Activated CD8-positive, alpha-beta T cell treated with anti-CD3 and anti-CD28 coated beads for 36 hours (primary cell): ENCODE data around the gene CPB2. TPM values are rescaled to one million over a fixed set of nuclear protein-coding genes. Genes with fewer than 3 reads are reported as not detected.
A peak's percentile ranks its signal among the peaks of the same experiment; 100 is the strongest.

Source experiments
- ATAC-seq: fragments of 200-7000 bp; cut with Tn5 transposase; one replicate; pipeline ENCODE4 v1.10.0; 2021; ENCODE audit warnings: mild to moderate bottlenecking, moderate library complexity
- CTCF ChIA-PET: fragments of 350-600 bp; sonication (Branson Sonifier 250); formaldehyde crosslinking; loops from one replicate; lab custom pipeline; 2021; ENCODE audit warnings: antibody characterized with exemption; lab: Charles Lee
- POLR2A ChIA-PET: fragments of 350-600 bp; sonication (Branson Sonifier 250); formaldehyde crosslinking; loops from one replicate; lab custom pipeline; 2021; ENCODE audit warnings: antibody characterized with exemption; lab: Charles Lee
- DNase-seq: peaks from one replicate; pipeline ENCODE4 v3.0.0-alpha.2; 2020
- H3K27ac Mint-ChIP-seq: one replicate; pipeline ENCODE4 v1.8.0; 2021; ENCODE audit warnings: mild to moderate bottlenecking, mixed read lengths
- H3K27me3 Mint-ChIP-seq: one replicate; pipeline ENCODE4 v1.8.0; 2021; ENCODE audit warnings: mixed read lengths
- H3K36me3 Mint-ChIP-seq: one replicate; pipeline ENCODE4 v1.8.0; 2021; ENCODE audit warnings: low read depth, mixed read lengths
- H3K4me1 Mint-ChIP-seq: one replicate; pipeline ENCODE4 v1.8.0; 2021; ENCODE audit warnings: low read depth, mixed read lengths
- H3K4me3 Mint-ChIP-seq: one replicate; pipeline ENCODE4 v1.8.0; 2021; ENCODE audit warnings: mild to moderate bottlenecking, moderate library complexity, mixed read lengths
- H3K9me3 Mint-ChIP-seq: one replicate; pipeline ENCODE4 v1.8.0; 2021; ENCODE audit warnings: mixed read lengths
- CTCF ChIP-seq: fragments of 200-600 bp; IDR thresholded peaks from one replicate; pipeline ENCODE4 v1.8.0; 2022; ENCODE audit warnings: antibody characterized with exemption, mild to moderate bottlenecking
- intact Hi-C: fragments of 100-400 bp; cut with micrococcal nuclease; formaldehyde crosslinking; loops from one replicate; pipeline ENCODE4 v1.10.0; 2022
- total RNA-seq, 2 experiments: library from RNA; stranded (reverse); gene quantifications; one replicate each; pipeline ENCODE4 v1.2.3, GENCODE V29; 2021

The CPB2 gene
- not detected for total RNA-seq

GRCh38 chr13:46104868-46105267 is at the start of gene CPB2:
Gene CPB2, minus strand, starts transcription at chr13:46105033. Its CDS starts 24 bp downstream, at chr13:46105009.
- peaks cover 10% of the 10 kb centered on the region for H3K4me1 Mint-ChIP-seq
- H3K36me3 Mint-ChIP-seq, result no peaks in the 10 kb centered on the region
- H3K27me3 Mint-ChIP-seq, result peaks cover 4% of the 10 kb centered on the region
- DNase-seq (no peak), ATAC-seq (no peak)
- intact Hi-C loops, result no loop called here
- TF ChIP-seq CTCF, result no peak
- POLR2A ChIA-PET, result no interaction called here
- CTCF ChIA-PET, result no interaction called here
- no peak within 1 kb of the TSS for H3K4me3 Mint-ChIP-seq
- no peak within 1 kb of the TSS for H3K27ac Mint-ChIP-seq
- no peaks in the 10 kb centered on the region for H3K9me3 Mint-ChIP-seq

- peaks cover 53% of the 10 kb centered on the region for H3K4me1 Mint-ChIP-seq
- no peak overlapping the region for H3K4me3 Mint-ChIP-seq
Measured at GRCh38 chr13:46154136-46154801, 49.4 kb upstream of the CPB2 start.

GRCh38 chr13:46152627-46153328 is 47.9 kb upstream of the CPB2 start:
- Mint-ChIP-seq H3K4me3 (no peak overlapping the region), H3K27ac (peak overlapping the region; percentile 83), H3K9me3 (no peaks in the 10 kb centered on the region), H3K4me1 (peaks cover 48% of the 10 kb centered on the region), H3K36me3 (peaks cover 77% of the 10 kb centered on the region), H3K27me3 (no peaks in the 10 kb centered on the region)
- CTCF ChIA-PET, result interaction anchor here (0.6 to 1.3 kb wide), 4 partner anchors 14 to 106 kb away, joined by 3 to 6 read pairs (median 4); no protein-coding TSS in a partner anchor
- TF ChIP-seq CTCF, result no peak
- ATAC-seq, result peak; percentile 31
- intact Hi-C loops, result no loop called here
- no peak for DNase-seq
- POLR2A ChIA-PET, result interaction anchor here (0.9 to 2.1 kb wide), 3 partner anchors 11 to 16 kb away, joined by 3 to 8 read pairs (median 4); no protein-coding TSS in a partner anchor

More at GRCh38 chr13:46154136-46154801, 49.4 kb upstream of the CPB2 start:
- Mint-ChIP-seq H3K27ac (peak overlapping the region; percentile 83), H3K36me3 (peaks cover 81% of the 10 kb centered on the region), H3K9me3 (no peaks in the 10 kb centered on the region), H3K27me3 (no peaks in the 10 kb centered on the region)
- POLR2A ChIA-PET, result interaction anchor here (1.3 to 2.1 kb wide), 4 partner anchors 13 to 28 kb away, joined by 4 to 9 read pairs (median 6); partner anchors contain the start of gene LCP1
- no peak for ATAC-seq
- intact Hi-C loops, result no loop called here
- TF ChIP-seq CTCF, result no peak
- no peak for DNase-seq
- CTCF ChIA-PET, result interaction anchor here (2.2 kb wide), 1 partner anchor 28 kb away, joined by 10 read pairs; no protein-coding TSS in a partner anchor

GRCh38 chr13:46150134-46150693 is 45.4 kb upstream of the CPB2 start:
- ChIA-PET CTCF (interaction anchor here (1.1 to 4.8 kb wide), 4 partner anchors 10 to 24 kb away, joined by 4 to 52 read pairs (median 8); no protein-coding TSS in a partner anchor), POLR2A (interaction anchor here (0.8 to 3.4 kb wide), 16 partner anchors 8 to 176 kb away, joined by 3 to 18 read pairs (median 5); partner anchors contain the start of gene LCP1)
- peaks cover 51% of the 10 kb centered on the region for H3K4me1 Mint-ChIP-seq
- no peaks in the 10 kb centered on the region for H3K9me3 Mint-ChIP-seq
- no peak for DNase-seq
- no peaks in the 10 kb centered on the region for H3K27me3 Mint-ChIP-seq
- H3K27ac Mint-ChIP-seq, result peak overlapping the region; percentile 80
- no peak overlapping the region for H3K4me3 Mint-ChIP-seq
- H3K36me3 Mint-ChIP-seq, result peaks cover 81% of the 10 kb centered on the region
- no peak for ATAC-seq
- intact Hi-C loops, result no loop called here
- TF ChIP-seq CTCF, result no peak
